ENCODE measurements around the gene RPL12.

DNA sequence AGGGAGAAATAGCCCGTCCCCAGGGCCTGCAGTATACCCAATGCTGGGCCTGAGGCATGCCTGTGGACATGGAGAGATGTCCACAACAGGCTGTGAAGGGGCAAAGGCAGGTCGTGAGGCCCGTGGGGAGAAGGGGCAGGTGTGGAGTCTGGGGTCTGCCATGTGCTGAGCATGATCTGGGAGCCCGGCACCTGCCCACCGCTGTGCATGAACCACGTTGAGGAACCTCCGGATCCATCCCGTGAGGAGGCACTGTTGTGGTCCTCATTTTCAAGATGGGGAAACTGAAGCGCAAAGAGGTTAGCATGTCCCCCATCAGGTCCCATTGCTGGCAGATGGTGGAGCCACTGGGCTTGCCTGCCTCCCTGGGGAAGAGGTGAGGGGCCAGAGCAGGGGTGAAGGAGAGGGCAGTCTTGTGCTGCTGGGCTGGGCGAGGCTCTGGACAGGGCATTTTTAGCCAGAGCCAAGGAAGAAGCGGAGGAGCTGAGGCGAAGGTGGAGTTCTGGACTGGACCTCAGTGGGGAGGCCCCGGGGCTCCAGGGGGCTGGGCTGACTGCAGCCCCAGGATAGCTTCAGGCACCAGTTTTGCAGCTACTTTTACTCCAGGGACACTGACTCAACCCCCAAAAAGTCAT, 46.6 kb upstream of the RPL12 start:
- TF ChIP-seq EZH2 (IDR thresholded peaks at IDR 0.05; ENCODE audit: insufficient read depth, poor library complexity, severe bottlenecking) (no peak), EZH2phosphoT487 (IDR thresholded peaks at IDR 0.05; ENCODE audit: insufficient read depth, low read depth) (no peak)

Measured in GM23248 (cell line).